Activated naive CD4-positive, alpha-beta T cell treated with Interleukin-2 at 50 U/mL for 16 hours (primary cell): ENCODE data around the gene TOR1AIP2.

ENCODE experiments used
- DNase-seq: peaks from one replicate; pipeline ENCODE4 v3.0.0-alpha.2; 2020

TOR1AIP2 gene

DNA sequence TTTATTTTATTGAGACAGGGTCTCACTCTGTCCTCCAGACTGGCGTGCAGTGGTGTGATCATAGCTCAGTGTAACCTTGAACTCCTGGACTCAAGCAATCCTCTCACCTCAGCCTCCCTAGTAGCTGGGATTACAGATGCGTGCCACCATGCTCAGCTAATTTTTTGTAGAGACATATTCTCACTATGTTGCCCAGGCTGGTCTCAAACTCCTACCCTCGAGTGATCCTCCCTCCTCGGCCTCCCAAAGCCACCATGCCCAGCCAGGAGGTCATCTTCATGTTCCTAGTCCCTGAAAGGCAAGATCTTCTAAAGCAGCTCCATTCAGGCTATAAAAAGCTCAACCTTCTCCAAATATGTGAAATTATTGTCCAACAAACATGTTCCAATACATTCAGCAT, 53.9 kb downstream of the TOR1AIP2 start:
- no peak for DNase-seq

- no peak for DNase-seq
Measured at GRCh38 chr1:179822065-179822464, 55.5 kb downstream of the TOR1AIP2 start.

- no peak for DNase-seq
Measured at GRCh38 chr1:179821524-179821923, 56.1 kb downstream of the TOR1AIP2 start.

GRCh38 chr1:179820226-179820970, 57.2 kb downstream of the TOR1AIP2 start:
- DNase-seq, result no peak

- DNase-seq, result no peak
Measured at GRCh38 chr1:179818743-179819173, 58.8 kb downstream of the TOR1AIP2 start.

GRCh38 chr1:179818260-179818659, 59.3 kb downstream of the TOR1AIP2 start:
- no peak for DNase-seq

DNA sequence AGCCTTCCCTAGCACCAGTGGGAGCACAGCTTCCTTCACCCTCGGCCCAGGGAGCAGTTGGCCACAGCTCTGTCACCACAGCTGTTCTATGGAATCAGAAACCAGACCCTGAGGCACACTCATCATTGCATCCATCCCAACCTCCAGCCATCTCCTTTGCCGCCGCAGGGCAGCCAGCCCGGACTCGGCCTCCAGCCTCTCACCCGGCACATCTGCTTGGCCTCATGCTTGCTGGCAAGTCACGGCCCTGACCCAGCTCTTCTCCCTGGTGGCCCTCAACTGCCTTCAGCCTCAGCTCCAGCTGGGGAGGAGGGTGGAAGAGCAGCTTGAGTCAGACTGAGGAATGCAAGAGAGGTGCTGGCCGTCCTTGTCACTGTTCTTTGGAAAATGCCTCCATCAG, 59.8 kb downstream of the TOR1AIP2 start:
- DNase-seq, result no peak

- no peak for DNase-seq
Measured at GRCh38 chr1:179817056-179817455, 60.5 kb downstream of the TOR1AIP2 start.

DNA sequence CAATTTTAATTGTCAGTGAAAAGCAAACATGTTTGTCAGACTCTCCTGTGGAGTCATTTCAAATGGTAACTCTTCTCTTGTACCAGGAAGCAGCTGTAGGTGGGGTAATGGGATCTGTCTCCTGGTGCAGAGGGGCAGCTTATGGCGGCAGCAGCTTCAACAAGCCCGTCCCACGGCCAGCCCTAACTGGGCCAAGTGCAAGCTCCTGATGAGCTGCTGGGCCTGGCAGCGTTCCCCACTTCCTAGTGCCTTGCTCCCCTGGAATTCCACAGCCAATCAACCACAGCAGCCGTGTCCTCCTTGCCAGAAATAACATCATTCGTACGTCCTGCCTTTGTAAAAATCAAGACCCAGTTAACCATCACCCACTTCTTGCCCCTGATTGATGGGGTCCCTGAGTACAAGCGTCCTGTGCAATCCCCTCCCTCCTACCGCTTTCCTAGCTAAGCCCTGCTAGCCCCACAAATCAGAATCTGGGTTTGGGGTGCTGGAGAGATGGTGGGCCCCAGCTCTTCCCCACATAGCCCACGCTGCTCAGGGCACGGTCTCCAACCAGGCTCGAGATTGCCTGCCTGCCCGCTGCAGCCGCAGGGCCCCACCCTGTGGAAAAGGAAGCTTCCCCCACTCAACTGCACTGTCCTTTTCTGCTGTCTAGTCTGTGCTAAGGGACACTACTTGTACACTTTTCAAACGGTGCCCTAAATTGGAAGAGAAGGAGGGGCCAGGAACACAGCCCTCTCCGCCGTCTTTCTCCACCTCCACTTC, 61.2 kb downstream of the TOR1AIP2 start:
- no peak for DNase-seq

DNA sequence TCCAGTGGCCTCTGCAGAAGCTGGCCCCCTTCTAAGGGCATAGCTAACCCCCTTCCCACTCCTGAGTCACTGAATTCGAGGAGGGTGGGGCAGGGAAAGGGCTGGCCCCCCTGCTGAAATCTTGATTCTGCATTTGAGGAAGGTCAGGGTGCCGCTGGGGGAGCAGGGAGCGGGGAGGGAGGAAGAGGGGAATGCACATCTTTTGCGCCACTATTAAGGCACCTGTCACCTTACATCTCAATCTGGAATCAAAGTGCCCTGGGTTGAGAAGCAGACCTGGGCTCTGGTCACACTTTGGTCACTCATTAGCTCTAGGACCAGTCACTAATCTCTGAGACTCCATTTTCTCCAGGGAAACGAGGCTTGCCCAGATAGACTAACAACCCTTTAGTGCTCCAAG, 62.0 kb downstream of the TOR1AIP2 start:
- DNase-seq, result no peak

GRCh38 chr1:179814546-179814838, 63.1 kb downstream of the TOR1AIP2 start:
- DNase-seq, result no peak

DNA sequence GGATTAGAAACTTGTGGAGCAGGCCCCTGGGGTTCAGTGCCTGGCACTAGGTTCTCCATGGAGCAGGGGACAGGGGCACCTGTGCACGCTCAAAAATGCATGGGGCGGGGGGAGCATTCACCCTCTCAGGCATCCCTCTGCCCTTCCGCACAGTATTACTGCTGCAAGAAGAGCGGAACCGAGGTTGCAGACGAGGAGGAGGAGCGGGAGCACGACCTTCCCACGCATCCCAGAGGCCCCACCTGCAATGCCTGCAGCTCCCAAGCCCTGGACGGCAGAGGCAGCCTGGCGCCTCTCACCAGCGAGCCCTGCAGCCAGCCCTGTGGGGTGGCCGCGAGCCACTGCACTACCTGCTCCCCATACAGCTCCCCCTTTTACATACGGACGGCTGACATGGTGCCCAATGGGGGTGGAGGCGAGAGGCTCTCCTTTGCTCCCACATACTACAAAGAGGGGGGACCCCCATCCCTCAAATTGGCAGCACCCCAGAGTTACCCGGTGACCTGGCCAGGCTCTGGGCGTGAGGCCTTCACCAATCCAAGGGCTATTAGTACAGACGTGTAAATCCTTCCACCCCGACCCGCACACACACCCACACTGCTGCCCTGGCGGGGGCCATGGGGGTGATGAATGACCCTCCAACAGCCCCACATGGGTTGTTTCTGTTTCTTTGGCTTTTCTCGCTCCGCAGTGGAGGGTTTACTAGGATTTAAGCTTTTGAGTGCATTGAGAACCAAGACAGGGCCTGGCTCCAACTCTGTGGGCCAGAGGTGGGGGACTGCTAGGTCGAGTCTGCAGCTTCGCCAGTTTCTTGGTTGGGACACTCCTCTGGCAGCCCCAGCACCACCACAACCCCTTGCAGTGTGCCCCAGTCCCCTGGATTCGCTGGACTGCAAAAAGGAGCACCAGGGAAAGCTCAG, 63.7 kb downstream of the TOR1AIP2 start:
- DNase-seq, result no peak

DNA sequence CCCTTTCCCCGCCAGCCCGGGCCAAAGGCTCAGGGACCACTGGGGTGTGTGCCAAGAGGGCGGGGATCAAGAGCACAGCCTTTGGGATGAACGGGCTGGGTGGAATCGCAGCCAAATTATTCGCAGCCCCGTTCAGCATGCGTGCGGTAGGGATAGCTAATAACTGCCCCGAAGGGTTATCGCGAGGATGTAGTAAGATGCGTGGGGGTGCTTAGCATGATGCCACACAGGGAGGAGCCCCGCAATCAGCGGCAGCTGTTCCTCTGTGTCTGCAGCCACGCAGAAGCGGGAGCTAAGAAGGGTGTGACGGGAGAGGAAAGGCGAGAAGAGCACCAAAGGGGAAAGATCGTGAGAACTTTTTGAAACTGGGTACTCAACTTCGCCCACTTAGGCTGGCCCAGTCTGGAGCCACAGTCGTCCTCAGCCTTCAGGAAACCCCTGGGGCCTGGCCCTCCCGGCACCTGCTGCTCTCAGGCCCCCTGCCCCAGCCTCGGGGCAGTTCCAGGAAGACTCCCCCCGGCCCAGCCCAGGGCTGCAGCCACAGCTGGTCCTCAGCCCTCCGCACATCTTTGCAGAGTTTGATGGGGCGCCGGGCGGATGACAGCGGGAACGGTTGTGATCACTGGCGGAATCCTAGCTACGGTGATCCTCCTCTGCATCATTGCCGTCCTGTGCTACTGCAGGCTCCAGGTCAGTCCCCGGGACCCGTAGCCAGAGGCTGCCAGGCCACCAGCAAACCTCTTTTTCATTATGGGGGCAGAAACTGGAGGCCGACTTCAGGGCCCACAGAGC, 64.9 kb downstream of the TOR1AIP2 start:
- DNase-seq, result no peak

DNA sequence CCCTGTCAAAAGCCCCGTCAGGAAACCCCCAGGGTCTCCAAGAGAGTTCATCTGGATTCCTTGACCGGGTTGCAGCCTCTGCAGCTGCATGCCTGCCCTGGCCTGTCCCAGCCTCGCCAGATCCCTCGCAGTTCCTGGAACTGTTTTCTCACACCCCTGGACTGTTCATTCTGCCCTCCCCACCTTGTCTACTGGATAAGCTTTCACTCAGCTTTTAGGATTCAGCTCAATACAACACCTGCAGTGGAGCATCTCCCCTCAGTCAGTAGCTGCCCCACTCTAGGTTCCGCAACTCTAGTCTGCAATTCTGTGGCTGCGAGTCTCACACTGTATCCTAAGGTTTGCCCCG, 67.3 kb downstream of the TOR1AIP2 start:
- no peak for DNase-seq

DNA sequence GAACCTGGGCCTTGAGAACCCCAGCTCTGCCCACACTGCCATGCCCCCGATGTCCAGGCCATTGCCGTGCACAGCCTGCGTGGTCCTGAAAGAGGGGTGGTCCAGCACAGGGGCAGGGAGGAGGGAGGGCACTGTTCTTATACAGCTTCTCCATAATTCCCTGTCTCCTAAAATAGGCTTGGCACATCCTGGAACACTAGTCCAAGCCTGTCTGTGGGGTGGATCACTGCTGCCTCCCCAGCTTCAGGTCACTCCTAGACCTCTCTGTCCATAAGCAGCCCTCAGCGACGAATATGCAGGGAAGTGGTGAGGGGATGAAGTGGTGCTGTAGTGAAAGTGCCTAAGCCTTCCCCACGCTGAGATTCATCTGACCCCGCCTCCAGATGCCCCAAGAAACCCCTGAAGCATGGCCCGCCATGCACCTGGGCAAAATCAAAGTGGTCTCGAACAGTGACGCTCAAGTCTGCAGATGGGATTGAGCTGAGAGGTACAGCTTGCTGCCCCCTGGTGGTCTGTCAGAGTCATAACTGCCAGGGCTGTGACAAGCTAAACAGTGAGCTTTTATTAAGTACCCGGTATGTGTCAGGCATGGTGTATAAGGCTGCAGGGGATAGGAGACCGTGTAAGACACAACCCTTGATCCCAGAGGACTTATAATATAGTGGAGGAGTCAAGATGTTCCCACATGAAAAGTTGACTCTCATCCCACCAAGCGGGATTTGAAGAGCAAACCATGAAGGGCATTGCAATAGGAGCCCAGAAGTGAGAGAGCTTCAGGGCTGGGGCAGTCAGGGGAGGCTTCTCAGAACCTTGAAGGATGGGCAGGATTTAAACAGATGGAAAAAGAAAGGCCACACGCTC, 67.9 kb downstream of the TOR1AIP2 start:
- peak; percentile 62 for DNase-seq

DNA sequence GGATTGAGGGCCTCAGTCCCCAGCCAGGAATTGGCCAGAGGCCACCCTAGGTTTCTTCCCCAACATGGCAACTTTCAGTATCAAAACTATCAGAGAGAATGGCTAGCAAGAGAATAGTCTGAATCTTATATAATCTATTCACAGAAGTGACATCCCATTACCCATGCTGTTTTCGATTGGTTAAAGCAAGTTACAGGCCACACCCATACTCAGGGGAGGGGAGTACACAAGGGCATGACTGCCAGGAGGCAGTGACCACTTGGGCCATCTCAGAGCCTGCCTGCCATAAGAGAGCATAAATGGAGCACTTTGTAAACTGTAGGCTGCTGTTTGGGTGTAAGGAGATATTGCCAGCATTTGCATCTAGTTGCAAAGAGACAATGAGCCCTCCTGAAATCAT, 69.1 kb downstream of the TOR1AIP2 start:
- DNase-seq, result no peak

DNA sequence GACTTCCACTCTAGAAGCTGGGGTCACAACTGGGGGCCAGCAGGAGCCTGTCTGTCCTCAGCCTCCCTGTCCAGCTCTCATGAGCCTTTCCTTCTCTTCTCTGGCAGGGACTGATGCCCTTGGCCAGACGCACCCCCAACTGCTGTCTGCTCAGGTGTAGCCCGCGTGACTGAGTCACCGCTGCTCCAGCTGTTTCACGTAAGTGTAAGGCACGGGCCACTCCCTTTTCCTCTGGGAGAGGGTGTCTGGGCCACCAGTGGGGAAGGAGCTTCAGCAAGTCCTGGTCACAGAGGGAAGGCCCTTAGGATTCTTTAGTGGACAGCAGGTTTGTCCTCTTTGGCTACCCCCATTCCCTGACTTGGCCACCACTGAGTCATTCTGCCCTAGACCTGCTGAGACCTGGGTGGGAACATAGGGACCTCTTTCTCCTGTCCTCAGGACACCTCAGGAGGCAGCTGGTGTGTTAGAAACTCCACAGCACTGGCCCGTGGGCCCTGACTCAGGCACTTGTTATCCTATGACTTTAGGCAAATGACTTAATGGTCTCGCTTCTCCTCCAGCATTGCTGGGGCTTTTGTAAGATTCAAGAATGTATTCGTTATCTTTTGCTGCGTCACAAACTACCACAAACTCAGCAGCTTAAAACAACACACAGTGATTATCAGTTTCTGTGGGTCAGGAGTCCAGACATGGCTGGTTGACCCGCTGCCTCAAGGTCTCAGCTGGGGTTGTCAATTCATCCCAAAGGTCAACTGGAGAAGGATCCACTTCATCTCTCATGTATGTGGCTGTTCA, 69.7 kb downstream of the TOR1AIP2 start:
- DNase-seq, result no peak

DNA sequence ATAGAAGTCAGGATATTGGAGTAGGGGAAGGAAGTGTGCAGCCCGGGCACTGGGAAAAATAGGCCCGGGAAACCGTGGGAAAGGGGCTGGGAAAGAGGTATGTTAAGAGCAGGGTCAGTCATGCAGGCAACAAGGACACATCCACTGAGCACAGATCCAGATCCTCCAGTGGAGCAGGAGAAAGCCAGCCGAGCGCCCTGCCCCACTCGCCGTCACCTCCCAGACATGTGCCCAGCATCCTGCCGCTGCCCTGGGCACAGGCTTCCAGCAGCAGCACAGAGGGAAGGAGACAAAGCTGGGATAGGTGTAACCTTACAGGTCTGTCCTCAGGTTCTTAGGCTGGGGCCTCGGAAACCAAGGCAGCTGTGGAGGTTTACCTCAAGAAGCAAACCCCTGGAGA, 70.3 kb downstream of the TOR1AIP2 start:
- no peak for DNase-seq

DNA sequence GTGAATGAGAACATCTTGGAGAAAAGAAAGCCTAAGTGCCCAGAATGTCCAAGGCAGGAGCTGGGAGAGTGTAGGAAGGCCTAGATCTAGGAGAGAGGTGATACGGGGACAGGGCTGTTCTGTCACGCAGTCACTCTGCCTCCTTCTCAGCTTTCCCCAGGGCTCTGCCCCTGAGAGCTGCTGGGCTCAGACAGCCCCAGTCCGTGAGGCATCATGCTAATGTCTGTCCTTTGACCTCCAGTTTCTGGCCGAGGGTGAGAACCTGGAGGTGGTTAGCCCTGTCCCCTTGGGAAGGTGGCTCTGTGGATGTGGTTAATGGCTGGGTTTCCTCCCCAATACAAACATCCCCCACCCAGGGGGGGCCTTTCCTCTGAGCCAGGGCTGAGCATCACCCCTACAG, 71.3 kb downstream of the TOR1AIP2 start:
- DNase-seq, result no peak

DNA sequence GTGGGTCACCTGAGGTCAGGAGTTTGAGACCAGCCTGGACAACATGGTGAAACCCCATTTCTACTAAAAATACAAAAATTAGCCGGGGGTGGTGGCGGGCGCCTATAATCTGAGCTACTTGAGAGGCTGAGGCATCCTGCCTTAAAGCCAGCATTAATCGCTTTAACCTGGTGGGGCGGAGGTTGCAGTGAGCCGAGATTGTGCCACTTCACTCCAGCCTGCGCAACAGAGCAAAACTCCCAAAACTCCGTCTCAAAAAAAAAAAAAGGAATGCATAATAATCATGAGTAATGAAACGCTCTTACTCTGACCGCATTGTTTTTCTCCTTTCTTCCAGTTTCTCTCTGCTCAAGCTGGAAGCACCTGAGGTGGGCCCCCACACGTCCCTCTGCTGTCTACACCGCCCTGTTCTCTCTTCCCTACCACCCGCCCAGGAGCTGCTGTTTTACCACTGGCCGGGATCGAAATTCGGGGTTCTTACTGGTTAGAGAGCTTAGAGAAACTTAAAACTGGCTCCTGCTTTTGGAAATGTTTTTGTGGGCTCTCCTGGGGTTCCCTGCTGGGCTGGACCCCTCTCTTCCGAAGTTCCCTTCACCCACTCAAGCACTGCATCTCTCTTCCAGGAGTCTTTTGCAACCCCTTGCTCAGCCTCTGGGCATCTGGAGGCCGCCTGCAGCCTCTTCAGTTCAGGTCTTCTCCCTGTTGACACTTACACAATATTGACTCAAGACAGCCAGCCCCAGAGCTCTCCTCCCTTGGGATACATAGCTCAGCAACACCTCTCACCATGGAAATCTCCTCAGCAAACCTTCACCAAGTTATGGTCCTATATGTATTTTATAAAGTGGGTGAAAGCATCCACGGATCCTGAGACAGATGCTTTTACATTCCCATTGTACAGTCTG, 72.1 kb downstream of the TOR1AIP2 start:
- no peak for DNase-seq
